Ovary (tissue), 3 donors: ENCODE measurements around the gene RMND1.

ENCODE experiments used
- CTCF ChIP-seq, 3 donors: fragments of 450-650 bp in 2 of 3; fragments of 200-600 bp in 1 of 3; IDR thresholded peaks; one replicate each; pipeline versions ENCODE4 v1.5.1 to v1.8.0; 2016 to 2022; ENCODE audit warnings: antibody characterized with exemption in 3 of 3, mild to moderate bottlenecking in 1 of 3
- POLR2A ChIP-seq: fragments of 450-650 bp; IDR thresholded peaks from one replicate; pipeline ENCODE4 v1.6.1; 2017; ENCODE audit warnings: antibody characterized with exemption, mild to moderate bottlenecking, moderate library complexity
- donor health status: DM: no; HTN: no; CAD: no.

- no peak for TF ChIP-seq CTCF (IDR thresholded peaks at IDR 0.05)
- no peak for TF ChIP-seq POLR2A
These were observed 52.2 kb downstream of the RMND1 start for GRCh38 chr6:151399679-151400078.
